DMS53 (cell line): Measurements from ENCODE around the gene RIC8A.
"Not testable (repeated sequence)": the region's sequence is repeated elsewhere in the genome, so short reads cannot be mapped to it uniquely, and the experiment has no call there.

ENCODE experiments used
- DNase-seq: peaks from one replicate; lab custom pipeline; 2025; lab: John Stamatoyannopoulos, UW

The RIC8A gene

DNA sequence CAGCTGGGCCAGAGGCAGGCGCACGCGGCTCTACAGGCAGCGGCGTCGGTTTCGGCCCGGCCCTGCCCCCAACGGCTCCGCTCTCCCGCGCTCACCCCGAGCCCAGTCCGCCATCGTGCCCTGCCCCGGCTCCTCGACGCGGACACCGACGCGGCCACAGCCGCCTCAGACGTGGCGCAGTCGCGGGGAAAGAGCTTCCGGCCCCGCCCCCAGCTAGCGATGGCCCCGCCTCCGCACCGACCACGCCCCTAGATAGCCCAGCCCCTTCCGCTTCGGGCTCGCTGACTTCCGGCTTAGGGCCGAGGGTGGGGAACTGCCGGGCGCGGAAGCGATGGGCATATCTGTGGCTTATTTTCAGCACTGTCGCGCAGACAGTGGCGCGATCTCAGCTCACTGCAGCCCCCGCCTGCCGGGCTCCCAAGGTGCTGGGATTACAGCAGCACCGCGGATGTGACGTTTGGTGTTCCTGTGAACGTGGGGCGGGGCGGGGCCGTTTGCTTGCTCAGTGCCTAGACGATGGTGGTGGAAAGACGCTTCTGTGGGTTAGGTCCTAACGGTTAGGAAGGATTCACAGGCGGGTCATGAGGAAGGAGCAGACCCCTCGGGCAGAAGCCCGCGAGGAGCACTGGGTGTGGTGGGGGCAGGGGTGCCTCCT lies at the start of gene RIC8A, which contains the start of gene BET1L:
TSS of gene RIC8A (plus strand) at position 501 of the 655 bp plus-strand sequence. CDS start 1,147 bp downstream, outside the sequence.
TSS of gene BET1L (minus strand) at position 192 of the 655 bp plus-strand sequence. CDS start at position 114, 78 bp downstream.
- peak; percentile 99 for DNase-seq

DNA sequence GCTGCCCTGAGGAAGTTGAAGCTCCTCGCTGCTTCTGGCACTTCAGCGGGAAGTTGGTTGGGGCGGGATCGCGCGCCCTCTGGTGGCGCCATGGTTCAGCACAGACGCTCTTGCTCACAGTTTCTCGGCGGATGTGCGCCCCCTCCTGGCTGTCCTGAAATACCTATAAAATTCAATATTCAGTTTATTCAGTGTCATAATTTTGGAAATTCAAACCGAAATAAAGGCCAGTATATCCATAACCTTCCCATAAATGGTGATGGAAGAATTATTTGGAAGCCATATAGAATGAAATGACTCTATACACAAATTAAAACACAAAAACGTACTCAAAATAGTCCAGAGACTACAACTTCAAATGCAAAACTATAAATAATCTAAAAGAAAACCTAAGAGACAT lies 27.3 kb upstream of the RIC8A start:
- DNase-seq: not testable (repeated sequence)

DNA sequence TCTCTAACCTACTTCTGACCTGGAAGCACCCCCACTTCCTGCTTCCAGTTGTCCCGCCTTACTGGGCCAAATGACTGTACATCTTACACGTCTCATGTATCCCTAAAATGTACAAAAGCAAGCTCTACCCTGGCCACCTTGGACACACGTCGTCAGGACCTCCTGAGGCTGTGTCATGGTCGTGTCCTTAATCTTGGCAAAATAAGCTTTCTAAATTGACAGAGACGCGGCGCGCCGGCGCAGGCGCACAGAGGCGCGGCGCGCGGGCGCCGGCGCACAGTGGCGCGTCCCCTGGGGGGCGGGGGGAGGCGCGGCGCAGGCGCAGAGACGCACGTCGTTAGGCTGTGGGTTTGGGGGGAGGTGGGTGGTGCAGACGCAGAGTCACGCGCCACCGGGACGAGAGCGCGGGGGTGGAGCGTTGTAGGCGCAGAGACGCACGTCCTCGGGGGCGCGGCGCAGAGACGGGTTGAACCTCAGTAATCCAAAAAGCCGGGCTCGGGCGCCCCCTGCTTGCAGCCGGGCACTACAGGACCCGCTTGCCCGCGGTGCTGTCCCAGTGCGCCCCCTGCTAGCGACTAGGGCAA lies 18.2 kb upstream of the RIC8A start:
- not testable (repeated sequence) for DNase-seq

DNA sequence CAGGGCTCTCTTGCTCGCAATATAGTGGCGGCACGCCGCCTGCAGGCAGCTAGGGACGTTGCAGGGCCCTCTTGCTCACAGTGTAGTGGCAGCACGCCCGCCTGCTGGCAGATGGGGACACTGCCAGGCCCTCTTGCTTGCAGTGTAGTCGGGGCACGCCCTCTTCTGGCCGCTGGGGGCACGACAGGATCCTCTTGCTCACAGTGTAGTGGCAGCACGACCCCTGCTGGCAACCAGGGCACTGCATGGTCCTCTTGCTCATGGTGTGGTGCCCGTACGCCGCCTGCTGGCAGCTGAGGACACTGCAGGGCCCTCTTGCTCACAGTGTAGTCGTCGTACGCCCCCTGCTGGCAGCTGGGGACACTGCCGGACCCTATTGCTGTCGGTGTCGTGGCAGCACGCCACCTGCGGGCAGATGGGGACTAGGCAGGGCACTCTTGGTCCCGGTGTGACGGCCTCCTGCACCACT lies 17.6 kb upstream of the RIC8A start:
- DNase-seq: not testable (repeated sequence)

DNA sequence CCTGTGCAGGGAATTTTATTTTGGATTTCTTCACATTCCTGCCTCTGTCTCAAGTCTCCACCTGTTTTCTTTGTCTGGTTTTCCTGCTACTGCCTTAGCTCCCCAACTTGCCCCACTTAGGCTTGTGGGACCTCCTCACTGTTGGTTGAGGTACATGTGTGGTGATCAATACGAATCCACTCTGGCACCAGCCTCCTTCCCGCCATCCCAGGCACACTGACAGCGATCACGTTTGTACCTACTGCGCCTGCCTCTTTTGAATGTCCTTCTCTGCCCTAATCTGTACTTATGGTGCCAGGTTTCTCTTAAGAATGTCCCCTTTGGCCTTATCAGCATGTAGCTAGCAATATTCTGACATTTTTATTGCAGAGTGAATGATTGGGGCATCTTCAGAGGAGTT lies 17.0 kb upstream of the RIC8A start:
- DNase-seq: not testable (repeated sequence)

DNA sequence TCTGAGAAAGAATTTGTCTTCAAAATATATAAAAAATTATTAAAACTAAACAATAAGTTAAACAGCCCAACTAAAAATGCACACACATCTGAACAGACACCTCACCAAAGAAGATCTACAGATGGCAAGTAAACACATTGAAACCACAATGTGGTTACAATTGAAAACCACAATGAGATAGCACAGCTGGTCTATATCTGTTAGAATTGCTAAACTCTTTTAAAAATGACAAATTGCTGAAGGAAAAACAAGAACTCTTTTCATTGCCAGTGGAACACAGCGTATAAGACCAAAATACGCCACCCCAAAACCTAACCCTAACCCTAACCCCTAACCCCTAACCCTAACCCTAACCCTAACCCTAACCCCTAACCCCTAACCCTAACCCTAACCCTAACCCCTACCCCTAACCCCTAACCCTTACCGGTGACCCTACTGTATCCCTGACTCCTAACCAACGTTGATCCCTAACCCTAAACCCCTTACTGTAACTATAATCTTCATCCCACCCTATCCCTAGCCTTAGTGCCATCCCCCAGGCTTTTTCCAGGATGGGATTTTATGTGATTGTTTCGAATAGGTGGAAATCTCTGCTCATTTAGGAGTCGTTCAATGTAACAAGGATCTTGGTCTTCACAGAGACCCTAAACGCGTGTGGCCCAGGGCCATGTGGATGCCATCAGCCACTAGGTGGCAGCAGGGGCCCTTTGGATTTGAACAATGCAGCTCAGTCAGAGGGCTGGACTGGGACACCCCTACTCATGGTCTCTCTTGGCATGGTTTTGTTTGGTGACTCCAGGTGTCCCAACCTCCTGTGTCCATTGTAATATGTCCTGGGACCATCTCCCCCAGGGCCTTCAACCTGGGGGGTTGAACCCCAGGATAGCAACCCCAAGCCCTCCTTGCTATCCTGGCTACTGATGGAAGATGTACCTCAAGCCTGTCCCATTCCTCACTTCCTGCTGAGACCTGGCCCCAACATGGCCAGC lies 15.7 kb upstream of the RIC8A start:
- not testable (repeated sequence) for DNase-seq

DNA sequence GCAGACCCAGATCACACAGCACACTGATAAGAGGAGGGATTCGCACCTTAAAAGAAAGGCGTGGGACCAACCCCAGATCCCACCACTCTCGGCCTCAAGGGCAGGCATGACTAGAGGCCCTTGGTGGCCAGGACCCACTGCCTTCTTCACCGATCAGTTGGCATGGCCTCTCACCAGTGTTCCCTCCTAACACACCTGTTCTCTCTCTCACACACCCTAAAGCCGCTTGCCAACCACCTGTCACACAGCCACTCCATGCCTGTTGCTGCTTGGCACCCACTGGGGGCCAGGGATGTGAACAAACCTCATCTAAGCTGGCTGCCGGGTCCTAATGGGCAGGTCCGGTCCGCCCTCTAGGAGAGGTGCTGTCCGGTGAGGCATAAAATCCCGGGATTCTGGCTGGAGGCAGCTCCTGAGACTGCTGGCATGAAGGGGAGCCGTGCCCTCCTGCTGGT lies 14.8 kb upstream of the RIC8A start, which contains the start of gene SCGB1C1:
TSS of gene SCGB1C1 (plus strand) at position 405 of the 455 bp plus-strand sequence. CDS start at position 427, 22 bp downstream.
- DNase-seq: not testable (repeated sequence)

DNA sequence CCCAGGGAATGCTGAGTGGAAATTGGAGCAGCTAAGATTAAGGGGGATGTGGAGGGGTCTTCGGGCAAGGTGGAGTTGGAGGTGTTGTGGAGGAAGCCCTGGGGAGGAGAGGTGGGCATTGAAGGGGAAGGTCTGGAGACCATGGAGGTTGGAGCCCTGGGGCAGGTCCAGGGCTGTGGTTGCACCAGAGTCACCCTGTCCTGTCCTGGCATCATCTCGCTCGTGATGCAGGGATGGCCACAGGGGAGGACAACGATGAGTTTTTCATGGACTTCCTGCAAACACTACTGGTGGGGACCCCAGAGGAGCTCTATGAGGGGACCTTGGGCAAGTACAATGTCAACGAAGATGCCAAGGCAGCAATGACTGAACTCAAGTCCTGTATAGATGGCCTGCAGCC lies 14.0 kb upstream of the RIC8A start:
- not testable (repeated sequence) for DNase-seq

DNA sequence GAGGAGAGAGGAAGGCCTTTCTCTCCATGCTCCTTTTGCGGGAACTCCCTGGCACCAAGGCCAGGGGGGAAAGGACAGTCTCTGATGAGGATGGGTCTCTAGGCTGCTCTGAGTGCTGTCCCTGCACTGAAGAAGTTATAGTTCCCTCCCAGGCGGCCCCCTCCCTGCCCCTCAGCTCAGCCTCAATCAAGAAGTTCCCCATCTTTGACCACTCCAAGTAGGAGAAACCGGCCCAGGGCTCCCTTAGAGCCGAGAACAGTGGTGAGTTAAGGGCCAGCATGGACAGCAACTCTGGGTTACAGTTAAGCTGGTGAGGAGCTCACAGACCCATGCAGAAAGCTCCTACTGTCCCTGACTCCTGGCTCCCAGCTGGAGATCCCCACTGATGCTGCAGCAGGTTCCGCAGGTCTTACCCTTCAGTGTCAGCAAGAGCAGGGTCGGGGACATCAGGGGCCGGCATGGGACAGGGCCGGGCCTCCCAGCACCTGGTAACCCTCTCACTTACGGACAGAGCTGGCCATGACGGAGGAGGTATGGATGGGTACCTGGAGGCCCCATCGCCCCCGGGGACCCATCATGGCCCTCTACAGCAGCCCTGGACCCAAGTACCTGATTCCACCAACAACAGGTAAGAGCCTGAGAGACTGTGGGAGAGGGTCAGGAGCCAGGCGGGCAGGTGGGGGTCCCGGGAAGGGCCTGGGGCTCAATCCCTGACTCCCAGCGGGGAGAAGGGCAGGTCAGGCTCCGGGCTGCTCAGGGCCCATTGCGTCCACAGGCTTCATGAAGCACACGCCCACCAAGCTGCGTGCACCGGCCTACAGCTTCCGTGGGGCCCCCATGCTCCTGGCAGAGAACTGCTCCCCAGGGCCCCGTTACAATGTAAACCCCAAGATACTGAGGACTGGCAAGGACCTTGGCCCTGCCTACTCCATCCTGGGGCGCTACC lies 10.4 kb upstream of the RIC8A start:
- DNase-seq: no peak

DNA sequence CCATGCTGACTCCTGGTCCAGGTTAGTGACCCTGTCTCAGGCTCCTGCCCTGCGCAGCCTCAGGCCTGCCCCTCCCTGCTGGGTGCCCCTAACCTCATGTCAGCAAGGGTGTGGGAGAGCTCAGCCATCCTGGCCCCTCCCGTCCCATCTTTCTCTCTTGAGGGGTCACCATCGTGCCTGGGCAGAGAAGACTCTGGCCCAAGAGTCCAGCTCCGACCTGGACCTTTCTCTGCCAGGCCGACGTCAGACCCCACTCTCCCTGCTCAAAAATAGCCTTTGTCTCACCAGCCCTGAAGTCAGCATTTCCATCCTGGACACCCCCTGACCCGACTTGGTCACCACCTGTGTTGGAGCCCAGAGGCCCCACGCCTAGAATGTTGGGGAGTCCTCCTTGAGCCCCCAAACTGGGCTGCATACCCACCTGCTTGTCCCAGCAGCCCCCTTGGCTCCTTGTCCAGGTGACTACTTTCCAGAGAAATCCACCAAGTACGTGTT lies 9.7 kb upstream of the RIC8A start:
- DNase-seq: no peak

DNA sequence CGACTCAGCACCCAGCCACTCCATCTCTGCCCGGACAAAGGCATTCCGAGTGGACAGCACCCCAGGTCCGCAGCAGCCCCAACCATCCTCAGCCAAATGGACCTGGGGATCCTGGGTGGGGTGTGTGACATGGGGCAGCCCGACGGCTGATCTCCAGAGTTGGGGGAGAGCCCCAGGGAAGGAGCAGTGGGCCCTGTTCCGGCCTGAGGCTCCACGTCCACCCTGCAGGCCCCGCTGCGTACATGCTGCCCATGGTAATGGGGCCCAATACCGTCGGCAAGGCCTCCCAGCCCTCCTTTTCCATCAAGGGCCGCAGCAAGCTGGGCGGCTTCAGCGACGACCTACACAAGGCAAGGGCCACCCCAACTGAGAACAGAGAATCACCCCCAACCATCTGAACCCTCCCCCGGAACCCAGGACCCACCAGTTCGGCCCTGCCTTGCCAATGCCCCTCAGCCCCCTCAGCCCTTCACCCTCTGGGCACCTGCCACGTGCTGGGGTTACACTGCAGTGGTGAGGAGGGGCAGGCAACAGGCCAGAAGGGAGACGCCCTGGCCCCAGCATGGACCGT lies 9.2 kb upstream of the RIC8A start:
- DNase-seq: no peak

DNA sequence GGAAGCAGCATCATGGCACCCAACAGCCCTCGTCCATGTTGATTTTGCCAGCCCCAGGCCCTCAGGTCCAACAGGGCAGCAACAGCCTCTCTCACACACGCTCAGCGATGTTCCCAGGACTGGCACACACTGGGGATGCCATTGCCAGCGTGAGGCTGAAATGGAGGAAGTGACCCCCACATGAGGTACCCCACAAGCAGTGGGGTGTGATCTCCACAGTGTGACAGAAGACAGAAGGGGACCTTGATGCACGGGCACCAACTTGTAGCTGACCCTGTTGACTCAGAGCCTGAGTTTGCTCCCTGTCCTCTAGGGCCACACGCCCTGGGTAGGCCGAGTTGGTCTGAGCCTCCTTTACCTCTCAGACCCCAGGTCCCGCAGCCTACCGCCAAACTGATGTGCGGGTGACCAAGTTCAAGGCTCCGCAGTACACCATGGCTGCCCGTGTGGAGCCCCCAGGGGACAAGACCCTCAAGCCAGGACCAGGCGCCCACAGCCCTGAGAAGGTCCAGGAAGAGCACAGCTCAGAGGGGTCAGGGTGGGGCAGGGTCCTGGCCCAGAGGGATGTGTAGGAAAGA lies 8.4 kb upstream of the RIC8A start:
- no peak for DNase-seq

DNA sequence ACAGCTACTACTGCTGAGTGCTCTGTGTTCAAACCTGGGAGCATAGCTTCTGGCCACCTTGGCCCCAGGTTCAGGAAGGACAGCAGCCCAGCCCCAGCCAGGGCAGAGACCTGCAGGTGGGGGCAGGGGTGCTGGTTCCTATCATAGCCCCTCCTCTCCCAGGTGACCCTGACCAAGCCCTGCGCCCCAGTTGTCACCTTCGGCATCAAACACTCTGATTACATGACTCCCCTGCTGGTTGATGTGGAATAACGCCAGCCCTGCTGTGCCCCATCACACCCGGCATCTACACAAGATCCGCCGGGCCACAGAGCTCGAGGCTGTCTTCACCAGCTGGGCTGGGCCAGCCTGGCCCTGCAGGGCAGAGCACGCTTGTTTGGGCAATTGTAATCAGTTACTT lies 7.7 kb upstream of the RIC8A start:
- DNase-seq: no peak

DNA sequence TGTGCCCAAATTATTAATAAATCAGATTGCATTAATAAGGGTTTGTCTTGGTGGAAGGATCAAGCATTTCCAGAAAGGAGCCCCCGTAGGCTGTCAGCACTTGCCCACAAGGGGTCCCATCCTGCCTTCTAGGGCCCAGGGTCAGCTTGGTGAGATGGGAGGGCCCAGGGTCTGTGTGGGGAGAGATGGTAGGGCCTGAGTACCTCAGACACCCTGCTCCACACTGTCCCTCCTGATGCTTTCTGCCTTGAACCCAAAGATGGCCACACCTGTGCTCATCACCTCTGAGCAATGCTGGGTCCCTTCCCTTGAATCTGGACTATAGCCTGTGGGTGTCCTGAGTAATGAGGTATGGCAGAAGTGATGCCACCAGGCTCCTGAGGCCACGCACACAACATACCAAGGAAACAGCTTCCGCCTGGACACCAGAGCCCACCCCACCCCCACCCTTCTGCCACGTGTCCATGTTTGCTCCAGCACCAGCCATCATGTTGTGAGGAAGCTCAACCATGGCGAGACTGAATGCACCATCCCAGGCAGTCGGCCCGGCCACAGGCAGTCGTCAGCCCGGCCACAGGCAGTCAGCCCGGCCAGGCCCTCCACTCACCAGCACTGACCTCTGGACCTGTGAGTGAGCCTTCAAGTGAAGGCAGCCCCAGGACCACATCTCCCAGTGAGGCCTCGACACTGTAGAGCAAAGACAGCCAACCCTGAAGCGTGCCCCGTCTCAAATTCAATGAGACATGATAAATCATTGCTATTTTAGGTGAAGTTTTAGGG lies 7.1 kb upstream of the RIC8A start:
- no peak for DNase-seq

DNA sequence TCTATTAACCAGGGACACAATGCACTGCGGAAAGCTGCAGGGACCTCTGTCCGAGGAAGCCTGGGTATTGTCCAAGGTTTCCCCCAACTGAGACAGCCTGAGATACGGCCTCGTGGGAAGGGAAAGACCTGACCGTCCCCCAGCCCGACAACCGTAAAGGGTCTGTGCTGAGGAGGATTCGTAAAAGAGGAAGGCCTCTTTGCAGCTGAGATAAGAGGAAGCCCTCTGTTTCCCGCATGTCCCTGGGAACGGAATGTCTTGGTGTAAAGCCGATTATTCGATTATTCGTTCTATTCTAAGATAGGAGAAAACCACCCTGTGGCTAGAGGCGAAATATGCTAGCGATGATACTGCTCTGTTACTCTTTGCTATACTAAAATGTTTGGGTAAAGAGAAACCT lies 5.5 kb upstream of the RIC8A start:
- DNase-seq: no peak

DNA sequence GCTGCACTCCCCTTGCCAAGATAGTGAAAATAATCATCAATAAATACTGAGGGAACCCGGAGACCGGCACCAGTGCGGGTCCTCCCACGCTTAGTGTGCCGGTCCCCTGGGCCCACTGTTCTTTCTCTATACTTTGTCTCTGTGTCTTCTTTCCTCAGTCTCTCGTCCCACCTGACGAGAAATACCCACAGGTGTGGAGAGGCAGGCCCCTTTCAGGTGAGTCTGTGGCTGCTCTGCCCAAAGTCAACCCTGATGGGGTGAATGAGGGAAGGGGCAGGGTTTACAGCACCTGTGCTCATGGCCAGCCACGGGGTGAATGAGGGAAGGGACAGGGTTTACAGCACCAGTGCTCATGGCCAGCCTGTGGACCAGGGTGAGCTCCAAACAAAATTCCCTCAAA lies 5.0 kb upstream of the RIC8A start:
- no peak for DNase-seq

DNA sequence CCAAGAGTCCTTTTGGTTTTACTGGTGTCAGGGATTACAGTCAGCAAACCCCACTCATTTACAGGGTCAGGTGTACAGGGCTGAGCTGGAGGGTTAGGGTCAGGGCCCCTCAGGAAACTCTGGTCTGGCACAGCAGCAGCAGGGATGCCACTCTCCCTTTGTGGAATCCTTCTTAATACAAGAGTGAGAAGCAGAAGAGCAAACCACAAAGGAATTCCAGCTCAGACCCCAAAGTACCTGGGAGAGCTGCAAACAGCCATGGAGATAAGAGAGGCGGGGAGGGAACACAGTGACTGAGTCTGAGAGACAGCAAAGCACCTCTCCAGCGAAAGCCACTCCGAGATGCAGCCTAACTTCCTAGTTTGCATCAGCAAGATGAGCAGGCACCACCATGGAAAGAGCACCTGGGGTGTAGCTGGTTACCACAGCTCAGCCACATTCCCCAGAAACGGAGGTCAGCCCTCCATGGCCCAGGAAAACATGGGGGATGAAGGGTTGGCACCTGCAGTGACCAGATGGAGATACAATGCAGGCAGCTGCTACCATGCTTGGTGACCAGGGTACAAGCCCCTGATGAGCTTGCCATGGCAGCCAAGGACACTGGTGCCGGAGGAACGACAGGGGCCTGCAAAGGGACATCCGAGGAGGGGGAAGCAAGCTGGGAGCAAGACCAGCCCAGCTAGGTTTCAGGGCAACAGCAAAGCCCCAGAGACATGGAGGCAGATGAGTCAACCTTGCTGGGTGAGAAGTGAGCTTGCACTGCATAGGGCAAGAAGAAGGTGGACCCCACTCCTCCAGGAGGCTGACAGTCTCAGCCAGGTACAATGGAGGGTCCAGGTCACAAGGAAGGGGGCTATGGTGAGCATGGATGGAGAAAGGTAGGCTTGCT lies 4.2 kb upstream of the RIC8A start:
- DNase-seq: no peak

DNA sequence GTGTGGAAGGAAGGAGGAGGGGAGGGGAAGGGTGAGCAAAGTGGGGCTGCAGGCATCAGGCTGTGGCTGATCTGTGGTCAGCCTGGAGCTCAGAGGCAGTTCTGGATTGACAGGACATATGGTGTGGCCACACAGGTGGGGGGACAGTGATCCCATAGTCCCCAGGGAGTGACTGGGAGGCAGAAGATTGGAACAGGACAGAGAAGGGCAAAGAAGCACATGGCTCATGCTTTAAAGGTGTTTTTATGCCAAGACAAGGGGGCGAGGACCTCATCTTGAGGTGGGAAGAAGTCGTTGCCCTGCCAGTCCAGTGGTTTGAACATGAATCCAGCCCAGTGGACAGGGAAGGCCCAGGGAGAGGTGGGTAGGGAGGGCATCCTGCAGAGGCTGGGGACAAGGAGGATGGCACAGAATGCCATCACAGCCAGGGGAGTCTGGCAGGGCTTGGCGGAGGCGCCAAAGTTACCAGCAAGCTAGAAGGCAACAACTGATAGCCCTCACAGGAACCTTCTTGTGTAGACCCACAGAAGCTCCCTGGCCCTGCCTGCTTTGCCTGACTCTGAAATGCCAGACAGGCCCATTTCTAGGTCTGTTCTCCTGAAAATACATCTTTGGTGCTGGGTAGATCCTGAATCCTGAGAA lies 3.4 kb upstream of the RIC8A start:
- no peak for DNase-seq
